ENCODE data around the gene GTSF1L. TPM values are rescaled to one million over a fixed set of nuclear protein-coding genes. Genes with fewer than 3 reads are reported as not detected.
A peak's percentile ranks its signal among the peaks of the same experiment; 100 is the strongest.

Gene GTSF1L
- total and polyA plus RNA-seq, 8 donors: not detected

DNA sequence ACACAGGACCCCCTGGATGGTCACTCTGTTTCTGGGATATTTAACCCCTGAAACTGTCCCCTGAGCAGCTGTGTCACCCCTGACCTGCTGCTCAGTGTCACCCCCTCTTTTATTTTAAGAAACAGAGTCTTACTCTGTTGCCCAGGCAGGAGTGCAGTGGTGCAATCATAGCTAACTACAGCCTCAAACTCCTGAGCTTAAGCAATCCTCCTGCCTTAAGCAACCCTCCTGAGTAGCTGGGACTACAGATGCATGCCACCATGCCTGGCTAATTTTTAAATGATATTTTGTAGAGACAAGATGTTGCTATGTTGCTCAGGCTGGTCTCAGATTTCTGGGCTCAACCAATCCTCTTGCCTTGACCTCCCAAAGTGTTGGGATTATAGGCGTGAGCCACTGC is 21.5 kb upstream of the GTSF1L start:
- DNase-seq: no peak
- 56 to 72% methylated on average over 1 of the region's 1 CpG for whole genome bisulfite sequencing, 2 donors
- Histone ChIP-seq H3K4me3 (no peak overlapping the region), H3K36me3 (no peaks in the 10 kb centered on the region), H3K9me3 (no peaks in the 10 kb centered on the region), H3K27me3 (peaks cover 0 to 29% (median 1%) of the 10 kb centered on the region in 4 donors), H3K4me1 (no peaks in the 10 kb centered on the region), H3K27ac (no peak overlapping the region)
- intact Hi-C loops (cut with DNase I): loop anchor here in 1 of 3 donors (5.0 kb wide), 1 partner anchor 334 kb away; no protein-coding TSS in a partner anchor
- no peak for ATAC-seq
- TF ChIP-seq, protein P1, sequence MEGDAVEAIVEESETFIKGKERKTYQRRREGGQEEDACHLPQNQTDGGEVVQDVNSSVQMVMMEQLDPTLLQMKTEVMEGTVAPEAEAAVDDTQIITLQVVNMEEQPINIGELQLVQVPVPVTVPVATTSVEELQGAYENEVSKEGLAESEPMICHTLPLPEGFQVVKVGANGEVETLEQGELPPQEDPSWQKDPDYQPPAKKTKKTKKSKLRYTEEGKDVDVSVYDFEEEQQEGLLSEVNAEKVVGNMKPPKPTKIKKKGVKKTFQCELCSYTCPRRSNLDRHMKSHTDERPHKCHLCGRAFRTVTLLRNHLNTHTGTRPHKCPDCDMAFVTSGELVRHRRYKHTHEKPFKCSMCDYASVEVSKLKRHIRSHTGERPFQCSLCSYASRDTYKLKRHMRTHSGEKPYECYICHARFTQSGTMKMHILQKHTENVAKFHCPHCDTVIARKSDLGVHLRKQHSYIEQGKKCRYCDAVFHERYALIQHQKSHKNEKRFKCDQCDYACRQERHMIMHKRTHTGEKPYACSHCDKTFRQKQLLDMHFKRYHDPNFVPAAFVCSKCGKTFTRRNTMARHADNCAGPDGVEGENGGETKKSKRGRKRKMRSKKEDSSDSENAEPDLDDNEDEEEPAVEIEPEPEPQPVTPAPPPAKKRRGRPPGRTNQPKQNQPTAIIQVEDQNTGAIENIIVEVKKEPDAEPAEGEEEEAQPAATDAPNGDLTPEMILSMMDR (IDR thresholded peaks at IDR 0.05): no peak
- no peak for FAIRE-seq

DNA sequence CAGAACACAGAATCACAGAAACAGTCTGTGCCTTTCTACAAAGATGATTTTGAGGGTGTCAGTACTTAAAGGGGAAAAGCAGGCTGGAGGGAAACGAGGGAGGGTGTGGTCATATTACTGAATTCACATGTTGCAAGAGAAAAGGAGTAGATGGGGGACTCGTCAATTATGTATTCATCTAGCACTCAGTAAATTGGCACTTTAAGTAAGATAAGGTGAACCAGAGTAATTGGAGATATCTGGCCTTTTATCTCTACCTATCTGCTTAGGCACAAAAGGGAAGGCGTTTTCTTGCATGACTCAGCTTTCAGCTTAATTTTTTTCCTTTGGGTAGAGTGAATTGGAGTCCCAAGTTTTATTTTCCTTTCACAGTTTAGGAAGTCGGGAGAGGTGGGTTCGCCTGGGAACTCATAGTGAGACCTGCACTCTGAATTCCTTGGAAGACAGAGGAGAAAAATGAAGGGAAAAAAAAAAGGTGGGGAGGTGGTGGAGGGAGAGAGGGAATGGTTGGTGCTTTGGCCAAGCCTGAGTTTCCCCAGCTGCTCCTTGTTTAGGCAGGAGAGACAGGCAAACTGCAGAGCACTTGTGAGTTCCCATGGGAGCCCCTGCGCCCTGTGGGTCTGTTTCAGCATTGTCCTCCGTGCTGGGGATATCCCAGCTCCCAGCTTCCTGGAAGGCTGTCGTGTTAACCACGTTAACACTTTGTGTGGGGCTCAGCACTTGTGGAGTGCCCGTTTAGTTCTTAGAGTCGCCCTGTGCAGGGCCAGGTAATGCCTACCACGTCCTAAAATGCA is 19.7 kb upstream of the GTSF1L start:
- H3K36me3 ChIP-seq: no peaks in the 10 kb centered on the region
- TF ChIP-seq, protein P1 (IDR thresholded peaks at IDR 0.05): no peak
- FAIRE-seq (no peak), ATAC-seq (no peak), DNase-seq (no peak)
- intact Hi-C loops (cut with DNase I): loop anchor here in 1 of 3 donors (5.0 kb wide), 1 partner anchor 336 kb away; no protein-coding TSS in a partner anchor
- H3K4me3 ChIP-seq: no peak overlapping the region
- no peak overlapping the region for H3K27ac ChIP-seq
- no peaks in the 10 kb centered on the region for H3K4me1 ChIP-seq
- H3K9me3 ChIP-seq: no peaks in the 10 kb centered on the region
- 26 to 31% methylated on average over 12 of the region's 12 CpGs for WGBS, 2 donors
- H3K27me3 ChIP-seq: peaks cover 0 to 29% (median 1%) of the 10 kb centered on the region in 4 donors

DNA sequence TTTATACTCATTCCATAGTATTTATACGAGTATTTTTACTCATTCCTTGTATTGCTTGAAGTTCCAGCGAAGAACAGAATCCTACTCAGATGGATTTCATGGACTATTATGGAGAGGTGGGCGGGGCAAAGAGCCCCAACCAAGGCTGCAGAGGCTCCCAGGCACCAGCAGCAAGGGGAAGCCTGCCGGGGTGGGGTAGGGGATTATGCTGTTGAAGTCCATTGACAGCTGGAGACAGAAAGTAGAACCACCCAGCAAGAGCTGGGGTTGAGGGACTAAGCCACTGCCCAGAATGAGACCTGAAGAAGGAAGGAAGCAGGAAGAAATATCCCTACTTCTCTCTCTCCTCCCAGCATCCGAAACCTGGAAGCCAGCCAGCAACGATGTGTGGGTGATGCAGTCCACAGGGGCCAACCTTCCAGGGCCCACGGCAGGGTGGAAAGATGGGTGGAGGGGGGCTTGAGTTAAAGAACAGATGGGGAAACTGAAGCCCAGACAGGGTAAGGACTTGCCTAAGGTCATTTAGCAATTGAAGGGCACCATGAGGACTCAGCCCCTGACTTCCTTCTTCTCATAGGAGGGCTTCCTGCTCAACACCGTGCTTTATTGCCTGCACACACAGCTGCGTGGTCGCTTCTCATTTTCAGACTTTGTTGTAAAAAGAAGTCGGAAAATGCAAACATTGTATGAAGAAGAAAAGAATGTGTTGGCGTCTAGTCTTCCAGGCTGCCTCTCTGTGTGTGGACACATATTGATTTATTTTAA is 18.3 kb upstream of the GTSF1L start:
- no peaks in the 10 kb centered on the region for H3K36me3 ChIP-seq
- no peaks in the 10 kb centered on the region for H3K4me1 ChIP-seq
- no peak overlapping the region for H3K27ac ChIP-seq
- H3K27me3 ChIP-seq: peaks cover 0 to 29% (median 0%) of the 10 kb centered on the region in 4 donors
- ATAC-seq (peak in 1 of 4 donors; percentile 31), DNase-seq (peak in 1 of 6 donors; percentile 18), FAIRE-seq (no peak)
- TF ChIP-seq, protein P1 (IDR thresholded peaks at IDR 0.05): no peak
- WGBS, 2 donors: 28% methylated on average over 12 of the region's 12 CpGs
- H3K9me3 ChIP-seq: no peaks in the 10 kb centered on the region
- intact Hi-C loops (cut with DNase I): loop anchor here in 1 of 3 donors (5.0 kb wide), 1 partner anchor 337 kb away; no protein-coding TSS in a partner anchor
- no peak overlapping the region for H3K4me3 ChIP-seq

DNA sequence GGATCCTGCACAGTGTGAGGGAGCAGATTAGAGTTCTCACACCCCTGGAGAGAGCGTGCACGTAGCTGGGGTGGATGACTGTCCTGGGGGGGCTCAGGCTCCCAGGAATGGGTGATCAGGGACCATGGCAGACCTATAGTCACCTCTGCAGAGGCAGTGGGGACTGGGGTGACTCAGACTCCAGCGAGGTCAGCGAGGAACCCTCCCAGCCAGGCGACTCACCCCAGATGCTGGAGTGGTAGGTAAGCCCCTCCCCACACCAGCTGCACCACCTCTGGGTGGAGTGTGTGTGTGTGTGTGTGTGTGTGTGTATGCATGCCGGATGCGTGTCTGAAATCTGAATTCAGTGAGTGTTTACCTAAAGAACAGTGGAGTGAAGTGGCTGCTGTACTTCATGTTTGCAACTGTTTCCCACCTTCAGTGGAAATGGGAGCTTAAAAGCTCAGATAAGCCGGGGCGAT is 17.4 kb upstream of the GTSF1L start:
- intact Hi-C loops (cut with DNase I): no loop called here
- H3K4me1 ChIP-seq: no peaks in the 10 kb centered on the region
- no peak for FAIRE-seq
- DNase-seq: no peak
- H3K27ac ChIP-seq: no peak overlapping the region
- TF ChIP-seq, protein P1 (IDR thresholded peaks at IDR 0.05): no peak
- 35 to 38% methylated on average over 9 of the region's 9 CpGs for WGBS, 2 donors
- peaks cover 0 to 24% (median 0%) of the 10 kb centered on the region in 4 donors for H3K27me3 ChIP-seq
- no peaks in the 10 kb centered on the region for H3K36me3 ChIP-seq
- H3K4me3 ChIP-seq: no peak overlapping the region
- ATAC-seq: no peak
- H3K9me3 ChIP-seq: no peaks in the 10 kb centered on the region

Measured in pancreas (tissue), 10 donors.